Measurements from ENCODE around the gene PRKCB. TPM values are rescaled to one million over a fixed set of nuclear protein-coding genes. Genes with fewer than 3 reads are reported as not detected.

Gene PRKCB
- total RNA-seq (2022; extraction: Qiagen RNA extraction; ENCODE audit: low read depth): 0.15 to 0.35 TPM (median 0.21 TPM) in 5 replicates

DNA sequence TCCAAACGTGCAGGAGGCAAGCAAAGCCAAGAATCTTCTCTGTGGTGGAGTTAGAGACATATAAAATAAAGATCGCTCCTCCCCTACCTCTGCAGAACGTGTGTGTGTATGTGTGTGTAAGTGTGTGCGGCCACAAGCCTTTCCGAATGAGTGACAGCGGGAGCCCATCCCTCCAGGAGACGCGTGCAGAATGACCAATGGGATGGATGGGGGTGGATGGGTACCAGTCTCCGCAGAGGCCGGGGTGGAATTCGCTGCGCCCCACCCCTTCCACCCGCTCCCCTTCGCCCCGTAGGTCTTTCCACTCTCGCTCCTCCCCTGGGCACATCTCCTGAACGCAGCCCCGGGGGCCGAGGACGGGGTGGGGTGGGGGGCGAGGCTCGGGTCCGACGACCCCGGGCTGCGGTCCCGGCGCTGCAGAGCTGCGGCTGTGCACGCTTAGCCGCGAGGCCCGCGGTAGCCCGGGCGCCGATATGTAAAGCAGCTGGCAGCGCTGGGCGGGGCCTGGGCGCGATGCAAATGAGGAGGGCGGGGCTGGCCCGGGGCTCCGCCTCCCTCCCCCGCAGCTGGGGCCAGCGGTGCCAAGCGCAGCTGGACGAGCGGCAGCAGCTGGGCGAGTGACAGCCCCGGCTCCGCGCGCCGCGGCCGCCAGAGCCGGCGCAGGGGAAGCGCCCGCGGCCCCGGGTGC lies at the start of gene PRKCB:
PRKCB (plus strand) TSS at position 594 of the 688 bp plus-strand sequence.

DNA sequence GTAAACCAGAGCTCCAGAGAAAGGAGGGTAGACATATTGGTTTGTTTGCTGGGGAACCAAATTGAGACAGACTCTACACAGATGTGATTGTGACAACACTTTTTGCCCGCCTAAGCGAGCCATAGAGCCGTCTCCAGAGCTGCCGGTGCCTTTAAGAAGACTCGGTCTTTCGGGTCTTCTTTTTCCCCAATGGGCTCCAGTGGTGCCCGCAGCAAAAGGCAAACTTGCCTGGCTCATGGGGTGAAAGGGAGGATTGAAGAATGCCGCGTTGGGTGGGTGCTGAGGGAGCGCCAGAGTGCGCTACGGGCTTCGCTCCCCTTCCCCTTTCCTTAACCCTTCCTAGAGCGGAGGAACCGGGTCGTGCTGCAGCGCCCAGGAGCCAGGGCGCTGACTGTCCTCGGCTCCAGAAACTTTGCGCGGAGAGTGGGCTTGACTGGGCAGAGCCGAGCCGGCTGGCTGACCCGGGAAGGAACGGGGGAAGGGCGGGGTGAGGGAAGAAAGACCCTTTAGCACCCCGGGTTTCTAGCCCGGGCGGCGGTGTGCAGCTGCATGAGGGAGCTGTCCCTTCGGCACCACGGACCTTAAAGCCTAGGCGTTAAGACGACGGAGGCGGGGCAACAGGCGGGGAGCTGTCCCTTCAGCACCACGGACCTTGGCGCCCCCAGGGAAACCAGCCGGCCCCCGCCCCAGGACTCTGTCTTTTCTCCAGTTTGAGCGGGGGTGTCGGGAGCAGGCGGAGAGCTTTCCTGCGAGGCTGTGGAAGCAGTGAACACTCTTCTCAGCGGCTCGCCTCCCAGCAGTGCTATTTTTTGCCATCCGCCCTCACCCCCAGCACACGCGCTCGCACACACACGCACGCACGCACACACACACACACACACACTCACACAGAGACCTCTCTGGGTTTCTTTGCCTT lies 419.9 kb downstream of the PRKCB start, which contains the start of gene CACNG3:
CACNG3 (plus strand) TSS at position 880 of the 916 bp plus-strand sequence. CDS start 420 bp downstream, outside the sequence.

Other genes with a start within 250 kb of the PRKCB start
- 163 to 188 TPM (median 181 TPM) in 5 replicates for gene NDUFAB1, start 239.7 kb upstream of the PRKCB start, total RNA-seq (2022; extraction: Qiagen RNA extraction; ENCODE audit: low read depth)
- gene PALB2, start 194.7 kb upstream of the PRKCB start, total RNA-seq (2022; extraction: Qiagen RNA extraction; ENCODE audit: low read depth): 9.3 to 13.1 TPM (median 12.3 TPM) in 5 replicates
- gene DCTN5, start 194.5 kb upstream of the PRKCB start, total RNA-seq (2022; extraction: Qiagen RNA extraction; ENCODE audit: low read depth): 63.6 to 75.5 TPM (median 72.7 TPM) in 5 replicates
- gene PLK1, start 157.1 kb upstream of the PRKCB start, total RNA-seq (2022; extraction: Qiagen RNA extraction; ENCODE audit: low read depth): 153 to 178 TPM (median 167 TPM) in 5 replicates
- gene ERN2, start 122.8 kb upstream of the PRKCB start, total RNA-seq (2022; extraction: Qiagen RNA extraction; ENCODE audit: low read depth): not detected in 5 replicates
- gene CHP2, start 81.0 kb upstream of the PRKCB start, total RNA-seq (2022; extraction: Qiagen RNA extraction; ENCODE audit: low read depth): not detected in 5 replicates

Measured in A549 treated with RU486 at 1 μM for 4 hours (cell line).